Keratinocyte (primary cell): ENCODE measurements around the gene FMN1. TPM values are rescaled to one million over a fixed set of nuclear protein-coding genes. Genes with fewer than 3 reads are reported as not detected.

Source experiments
- DNase-seq: peaks from one replicate; pipeline ENCODE4 v3.0.0-alpha.2; 2011; ENCODE audit warnings: low read depth, missing footprints, low spot score
- FAIRE-seq: peaks from 2 replicates; lab custom pipeline; 2011; peaks lifted over from hg19 to GRCh38; lab: Jason Lieb, UNC
- H2AFZ ChIP-seq: 2 replicates; pipeline ENCODE4 v1.6.0; 2012; ENCODE audit warnings: low read length, control low read depth, inconsistent platforms; ENCODE audit not compliant: control insufficient read depth
- H3K27ac ChIP-seq: 2 replicates; pipeline ENCODE4 v1.5.1; 2011; ENCODE audit warnings: low read length; ENCODE audit not compliant: control insufficient read depth, insufficient read depth
- H3K27me3 ChIP-seq: 3 replicates; pipeline ENCODE4 v1.6.0; 2011; ENCODE audit warnings: low read length; ENCODE audit not compliant: control insufficient read depth, insufficient read depth; ENCODE audit errors: extremely low read depth
- H3K36me3 ChIP-seq, 2 experiments: 2 replicates in 1 of 2; 3 replicates in 1 of 2; pipeline ENCODE4 v1.5.1; 2011; ENCODE audit warnings: low read length in 2 of 2, mild to moderate bottlenecking in 1 of 2; ENCODE audit not compliant: control insufficient read depth in 2 of 2, insufficient read depth in 2 of 2; ENCODE audit errors: extremely low read depth in 1 of 2
- H3K4me1 ChIP-seq: 3 replicates; pipeline ENCODE4 v1.5.1; 2011; ENCODE audit warnings: low read length; ENCODE audit not compliant: control insufficient read depth, insufficient read depth; ENCODE audit errors: extremely low read depth
- H3K4me2 ChIP-seq: 3 replicates; pipeline ENCODE4 v1.6.0; 2011; ENCODE audit warnings: low read depth, low read length; ENCODE audit not compliant: control insufficient read depth, insufficient read depth; ENCODE audit errors: extremely low read depth
- H3K4me3 ChIP-seq, 3 experiments: fragments of 200-600 bp in 1 of 3; sonication (generic) in 1 of 3; 2 replicates in 2 of 3; 3 replicates in 1 of 3; pipeline ENCODE4 v1.5.1; 2011 to 2016; ENCODE audit warnings: low read length in 3 of 3, mild to moderate bottlenecking in 3 of 3, control low read depth in 2 of 3, inconsistent platforms in 1 of 3, low read depth in 1 of 3, mixed read lengths in 1 of 3, mixed run types in 1 of 3, moderate library complexity in 1 of 3; ENCODE audit not compliant: control insufficient read depth in 2 of 3, insufficient read depth in 2 of 3; ENCODE audit errors: extremely low read depth in 1 of 3
- H3K79me2 ChIP-seq: 2 replicates; pipeline ENCODE4 v1.6.0; 2012; ENCODE audit warnings: low read length; ENCODE audit not compliant: control insufficient read depth, insufficient read depth
- H3K9ac ChIP-seq: 3 replicates; pipeline ENCODE4 v1.6.0; 2011; ENCODE audit warnings: low read length; ENCODE audit not compliant: control insufficient read depth, insufficient read depth; ENCODE audit errors: extremely low read depth
- H3K9me1 ChIP-seq: 3 replicates; pipeline ENCODE4 v1.6.0; 2011; ENCODE audit warnings: low read length; ENCODE audit not compliant: control insufficient read depth, insufficient read depth; ENCODE audit errors: extremely low read depth
- H3K9me3 ChIP-seq: 2 replicates; pipeline ENCODE4 v1.5.1; 2012; ENCODE audit warnings: low read depth, low read length; ENCODE audit not compliant: control insufficient read depth
- H4K20me1 ChIP-seq: 3 replicates; pipeline ENCODE4 v1.6.0; 2011; ENCODE audit warnings: low read length; ENCODE audit not compliant: control insufficient read depth, insufficient read depth; ENCODE audit errors: extremely low read depth
- EZH2 ChIP-seq: IDR thresholded peaks from one replicate; pipeline ENCODE4 v1.6.1; 2012; ENCODE audit warnings: inconsistent platforms, mild to moderate bottlenecking, low read length, moderate library complexity
- dilution Hi-C: fragments of 300-500 bp; cut with MboI; formaldehyde crosslinking; loops from one replicate; pipeline ENCODE4 v1.7.0; 2020; ENCODE audit warnings: low sequenced_read_pairs; ENCODE audit not compliant: extremely low pct_ligation_motif_present
- polyA plus RNA-seq, 5 experiments: library from polyadenylated mRNA; depleted of rRNA in 3 of 5; stranded (reverse) in 3 of 5; stranded (forward) in 1 of 5; unstranded in 1 of 5; fragments of >200 nt; gene quantifications; 1 replicate in 1 of 5; 2 replicates in 3 of 5; 3 replicates in 1 of 5; pipeline versions ENCODE4 v1.2.1 to v1.2.3, GENCODE V29; 2011 to 2012; ENCODE audit warnings: missing spikeins in 2 of 5, low read depth in 1 of 5, low replicate concordance in 1 of 5
- TF ChIP-seq, protein P1 (sequence below), 3 experiments: IDR thresholded peaks in 1 of 3; conservative IDR thresholded peaks in 1 of 3; optimal IDR thresholded peaks in 1 of 3; 2 replicates in 2 of 3; 3 replicates in 1 of 3; pipeline versions ENCODE3 to v1.5.1; 2011; ENCODE audit warnings: low read length in 3 of 3, mild to moderate bottlenecking in 3 of 3, moderate library complexity in 2 of 3, control low read depth in 1 of 3, inconsistent platforms in 1 of 3; ENCODE audit not compliant: insufficient read depth in 2 of 3; ENCODE audit errors: extremely low read depth in 1 of 3

FMN1 gene
- polyA plus RNA-seq, 1 donor (not counting 4 experiments of a cell fraction or from before 2014, with no cell fraction given): 0.71 TPM

DNA sequence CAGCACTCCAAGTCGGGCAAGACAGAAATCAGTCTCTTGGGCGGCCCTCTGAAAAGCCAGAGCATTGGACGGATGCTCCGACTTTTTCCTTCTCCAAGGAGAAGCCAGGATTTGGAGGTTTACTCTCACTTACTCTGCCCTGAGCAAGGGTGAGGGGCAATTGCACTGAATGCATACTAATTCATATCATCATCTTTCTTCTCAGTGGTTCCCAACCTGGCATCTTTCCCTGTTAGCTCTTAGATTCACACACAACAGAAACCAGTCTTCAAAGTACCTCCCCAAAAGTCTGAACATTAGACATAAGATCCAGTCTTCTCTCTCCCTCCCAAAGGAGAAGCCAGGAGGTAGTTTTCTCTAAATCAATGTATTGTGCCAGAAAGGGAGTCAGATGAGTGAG lies 257.5 kb downstream of the FMN1 start:
- Histone ChIP-seq H3K9me1 (no peaks in the 10 kb centered on the region), H2AFZ (no peak overlapping the region), H3K27me3 (no peaks in the 10 kb centered on the region), H3K36me3 (no peaks in the 10 kb centered on the region), H3K4me3 (no peak overlapping the region), H3K79me2 (no peaks in the 10 kb centered on the region), H3K9ac (no peak overlapping the region), H3K9me3 (no peaks in the 10 kb centered on the region), H3K4me1 (no peaks in the 10 kb centered on the region), H3K27ac (no peak overlapping the region), H4K20me1 (no peaks in the 10 kb centered on the region), H3K4me2 (no peak overlapping the region)
- FAIRE-seq (no peak), DNase-seq (no peak)
- TF ChIP-seq EZH2: no peak
- TF ChIP-seq, protein P1, sequence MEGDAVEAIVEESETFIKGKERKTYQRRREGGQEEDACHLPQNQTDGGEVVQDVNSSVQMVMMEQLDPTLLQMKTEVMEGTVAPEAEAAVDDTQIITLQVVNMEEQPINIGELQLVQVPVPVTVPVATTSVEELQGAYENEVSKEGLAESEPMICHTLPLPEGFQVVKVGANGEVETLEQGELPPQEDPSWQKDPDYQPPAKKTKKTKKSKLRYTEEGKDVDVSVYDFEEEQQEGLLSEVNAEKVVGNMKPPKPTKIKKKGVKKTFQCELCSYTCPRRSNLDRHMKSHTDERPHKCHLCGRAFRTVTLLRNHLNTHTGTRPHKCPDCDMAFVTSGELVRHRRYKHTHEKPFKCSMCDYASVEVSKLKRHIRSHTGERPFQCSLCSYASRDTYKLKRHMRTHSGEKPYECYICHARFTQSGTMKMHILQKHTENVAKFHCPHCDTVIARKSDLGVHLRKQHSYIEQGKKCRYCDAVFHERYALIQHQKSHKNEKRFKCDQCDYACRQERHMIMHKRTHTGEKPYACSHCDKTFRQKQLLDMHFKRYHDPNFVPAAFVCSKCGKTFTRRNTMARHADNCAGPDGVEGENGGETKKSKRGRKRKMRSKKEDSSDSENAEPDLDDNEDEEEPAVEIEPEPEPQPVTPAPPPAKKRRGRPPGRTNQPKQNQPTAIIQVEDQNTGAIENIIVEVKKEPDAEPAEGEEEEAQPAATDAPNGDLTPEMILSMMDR (optimal IDR thresholded peaks at IDR 0.05 in 1 of 3, IDR thresholded peaks at IDR 0.05 in 1 of 3, conservative IDR thresholded peaks at IDR 0.05 in 1 of 3; ENCODE audit: extremely low read depth in 1 of 3, insufficient read depth in 2 of 3, low read length in 3 of 3): no peak
- dilution Hi-C loops: no loop called here

DNA sequence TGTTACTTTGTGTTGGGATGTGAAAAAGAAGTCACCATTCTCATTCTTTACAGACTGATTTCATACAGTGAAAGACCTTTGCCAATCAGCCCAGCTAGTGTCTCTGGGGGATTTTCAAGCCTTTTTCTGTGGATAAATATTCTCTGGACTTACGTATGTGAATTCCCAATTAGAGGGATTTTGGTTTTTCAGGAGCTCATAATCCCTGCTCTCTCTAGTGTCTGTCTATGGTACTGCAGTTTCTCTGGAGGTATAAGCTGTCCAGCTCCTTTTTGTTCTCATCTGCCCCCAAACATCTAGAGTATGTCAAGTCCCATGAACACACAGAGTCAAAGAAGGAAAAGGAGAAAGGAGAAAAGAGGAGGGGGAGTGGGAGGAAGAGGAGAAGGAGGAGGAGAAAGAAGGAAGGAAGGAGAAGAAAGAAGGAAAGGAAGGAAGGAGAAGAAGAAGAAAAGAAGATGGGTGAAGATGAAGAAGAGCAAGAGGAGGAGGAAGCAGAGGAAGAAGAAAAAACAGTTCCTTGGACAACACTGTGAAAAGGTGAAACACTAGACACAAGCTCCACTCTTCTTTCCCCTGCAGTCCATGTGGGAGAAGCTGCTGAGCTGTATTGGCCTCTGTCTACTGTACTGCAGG lies 258.1 kb downstream of the FMN1 start:
- Histone ChIP-seq H3K9me1 (no peaks in the 10 kb centered on the region), H3K4me3 (no peak overlapping the region), H3K9ac (no peak overlapping the region), H3K27me3 (no peaks in the 10 kb centered on the region), H4K20me1 (no peaks in the 10 kb centered on the region), H3K9me3 (no peaks in the 10 kb centered on the region), H3K4me1 (no peaks in the 10 kb centered on the region), H3K27ac (no peak overlapping the region), H2AFZ (no peak overlapping the region), H3K4me2 (no peak overlapping the region), H3K36me3 (no peaks in the 10 kb centered on the region), H3K79me2 (no peaks in the 10 kb centered on the region)
- dilution Hi-C loops: no loop called here
- TF ChIP-seq, protein P1 (optimal IDR thresholded peaks at IDR 0.05 in 1 of 3, IDR thresholded peaks at IDR 0.05 in 1 of 3, conservative IDR thresholded peaks at IDR 0.05 in 1 of 3; ENCODE audit: extremely low read depth in 1 of 3, insufficient read depth in 2 of 3, low read length in 3 of 3): peak; percentile 37 to 72 (median 62)
- TF ChIP-seq EZH2: no peak
- DNase-seq (no peak), FAIRE-seq (peak; percentile 23)
